D721Med (cell line): ENCODE data around the gene SEPTIN1.

ENCODE experiments used
- DNase-seq: peaks from one replicate; pipeline ENCODE4 v3.0.0; 2011; ENCODE audit warnings: low spot score; ENCODE audit not compliant: insufficient read length
- FAIRE-seq: peaks from 2 replicates; lab custom pipeline; 2011; peaks lifted over from hg19 to GRCh38; lab: Jason Lieb, UNC
- CTCF ChIP-seq: IDR thresholded peaks from 2 replicates; pipeline ENCODE4 v1.5.1; 2012; ENCODE audit warnings: mild to moderate bottlenecking, control low read depth; ENCODE audit not compliant: insufficient read depth; ENCODE audit errors: missing control alignments

SEPTIN1 gene

GRCh38 chr16:30418350-30419181, 36.2 kb upstream of the SEPTIN1 start:
- no peak for DNase-seq
- TF ChIP-seq CTCF, result no peak
- FAIRE-seq, result no peak

- DNase-seq, result no peak
- no peak for FAIRE-seq
- no peak for TF ChIP-seq CTCF
Measured at GRCh38 chr16:30417529-30418349, 35.4 kb upstream of the SEPTIN1 start.

- TF ChIP-seq CTCF, result no peak
- no peak for FAIRE-seq
Measured at GRCh38 chr16:30416624-30417528, 34.5 kb upstream of the SEPTIN1 start.

GRCh38 chr16:30416047-30416603, 33.8 kb upstream of the SEPTIN1 start:
- no peak for FAIRE-seq
- no peak for TF ChIP-seq CTCF
- DNase-seq, result no peak

More at GRCh38 chr16:30416624-30417528, 34.5 kb upstream of the SEPTIN1 start:
- no peak for DNase-seq

GRCh38 chr16:30414159-30414558, 31.8 kb upstream of the SEPTIN1 start:
- DNase-seq (no peak), FAIRE-seq (no peak)
- TF ChIP-seq CTCF, result no peak

GRCh38 chr16:30413112-30413806, 30.9 kb upstream of the SEPTIN1 start:
- TF ChIP-seq CTCF, result no peak
- DNase-seq, result no peak
- FAIRE-seq, result no peak
